Measurements from ENCODE around the gene SMARCAL1.

The SMARCAL1 gene

DNA sequence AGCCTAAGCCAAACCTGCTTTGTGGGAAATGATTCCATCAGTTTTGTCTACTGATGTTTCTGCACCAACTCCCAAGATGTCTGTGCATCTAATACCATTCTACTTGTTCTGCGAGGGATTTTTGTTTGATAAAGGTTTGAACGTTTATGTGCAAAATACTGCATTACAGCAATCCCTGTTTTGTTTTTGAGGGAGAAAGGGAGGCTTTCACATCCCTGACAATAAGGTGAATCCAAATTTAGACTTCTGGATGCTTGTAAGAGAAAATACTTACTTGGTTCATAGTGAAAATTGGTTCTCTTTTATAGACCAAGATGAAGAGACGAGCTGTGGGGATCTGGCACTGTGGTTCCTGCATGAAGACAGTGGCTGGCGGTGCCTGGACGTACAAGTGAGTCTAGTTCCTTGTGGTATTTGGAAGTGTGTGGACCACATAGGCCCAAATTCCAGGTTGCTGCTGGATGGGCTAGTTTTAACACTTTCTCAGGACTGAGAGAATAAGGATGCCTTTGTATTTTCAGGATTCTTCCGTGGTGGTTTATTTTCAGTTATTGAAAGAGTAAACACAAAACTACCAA lies 87.4 kb downstream of the SMARCAL1 start:
- in situ Hi-C loops (cut with HindIII; ENCODE audit: low sequenced_read_pairs) = loop anchor here (25.0 kb wide), 1 partner anchor 163 kb away; no protein-coding TSS in a partner anchor

DNA sequence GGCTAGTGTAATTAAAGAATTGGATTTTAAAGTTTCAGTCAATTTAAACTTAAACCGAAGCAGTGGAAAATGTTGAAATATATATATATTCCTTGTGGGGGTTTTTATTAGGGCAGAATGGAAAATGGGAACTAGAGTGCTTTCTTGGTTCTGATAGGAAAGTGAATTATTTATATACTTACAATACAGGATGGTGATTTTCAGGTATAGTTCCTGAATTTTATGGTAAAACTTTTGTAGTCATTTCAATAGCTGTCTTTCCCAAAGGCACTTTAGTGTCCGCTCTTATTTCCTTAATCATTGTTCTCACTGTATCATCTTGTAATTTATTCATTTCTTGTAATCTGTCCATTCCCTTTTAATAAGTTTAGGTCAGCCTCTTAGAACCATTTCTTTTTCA lies 88.3 kb downstream of the SMARCAL1 start:
- in situ Hi-C loops (cut with HindIII; ENCODE audit: low sequenced_read_pairs) = loop anchor here (25.0 kb wide), 1 partner anchor 162 kb away; no protein-coding TSS in a partner anchor

GRCh38 chr2:216501854-216502253 lies 89.6 kb downstream of the SMARCAL1 start:
- in situ Hi-C loops (cut with HindIII; ENCODE audit: low sequenced_read_pairs) = loop anchor here (25.0 kb wide), 1 partner anchor 160 kb away; no protein-coding TSS in a partner anchor

GRCh38 chr2:216502381-216503158 lies 90.3 kb downstream of the SMARCAL1 start:
- in situ Hi-C loops (cut with HindIII; ENCODE audit: low sequenced_read_pairs) = loop anchor here (25.0 kb wide), 1 partner anchor 160 kb away; no protein-coding TSS in a partner anchor

DNA sequence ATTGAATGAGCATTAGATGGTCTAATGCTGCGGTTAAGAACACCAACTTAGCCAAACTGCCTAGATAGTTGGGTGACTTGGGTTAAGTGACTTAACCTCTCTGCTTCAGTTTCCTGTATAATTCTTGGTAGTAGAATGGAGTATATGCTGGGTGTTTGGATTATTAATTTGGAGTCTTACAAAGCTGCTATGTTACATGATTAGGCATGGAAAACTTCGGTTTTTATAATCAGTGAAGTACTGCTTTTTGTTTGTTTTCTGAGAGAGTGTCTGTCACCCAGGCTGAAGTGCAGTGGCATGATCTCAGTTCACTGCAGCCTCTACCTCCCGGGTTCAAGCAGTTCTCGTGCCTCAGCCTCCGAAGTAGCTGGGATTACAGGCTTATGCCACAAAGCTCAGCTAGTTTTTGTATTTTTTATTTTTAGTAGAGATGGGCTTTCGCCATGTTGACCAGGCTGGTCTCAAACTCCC lies 90.9 kb downstream of the SMARCAL1 start:
- in situ Hi-C loops (cut with HindIII; ENCODE audit: low sequenced_read_pairs) = loop anchor here (25.0 kb wide), 1 partner anchor 159 kb away; no protein-coding TSS in a partner anchor

DNA sequence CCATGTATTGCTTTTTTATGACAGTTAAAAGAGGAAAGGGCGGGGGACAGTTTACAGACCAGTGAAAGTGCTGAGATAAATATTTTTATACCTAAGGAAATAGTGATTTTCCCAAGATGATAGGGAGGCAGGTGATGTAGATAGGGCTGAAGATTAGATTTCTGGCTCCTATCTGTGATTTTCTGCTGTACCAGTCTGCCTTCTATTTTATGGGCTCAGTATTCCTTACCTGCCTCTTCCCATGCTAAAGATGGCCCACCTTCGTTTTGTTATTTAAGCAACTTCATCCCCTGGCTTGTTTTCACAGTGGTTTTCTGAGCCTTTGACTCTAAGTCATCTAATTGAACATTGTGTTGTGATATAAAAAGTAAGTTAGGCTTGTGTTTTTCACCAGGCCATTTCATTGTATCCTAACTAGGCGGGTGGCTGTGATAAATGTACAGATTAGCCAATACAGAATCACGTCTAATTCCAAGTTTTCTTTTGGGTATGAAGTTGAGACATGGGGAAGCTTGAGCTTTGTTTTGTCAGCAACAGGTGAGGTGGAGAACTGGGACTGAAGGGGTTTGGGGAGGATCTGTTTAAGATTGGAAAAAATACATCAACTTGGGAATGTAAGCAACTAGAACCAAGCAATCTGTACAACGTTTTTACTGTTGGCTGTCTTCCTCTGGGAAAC lies 91.6 kb downstream of the SMARCAL1 start:
- in situ Hi-C loops (cut with HindIII; ENCODE audit: low sequenced_read_pairs) = loop anchor here (25.0 kb wide), 1 partner anchor 158 kb away; no protein-coding TSS in a partner anchor

DNA sequence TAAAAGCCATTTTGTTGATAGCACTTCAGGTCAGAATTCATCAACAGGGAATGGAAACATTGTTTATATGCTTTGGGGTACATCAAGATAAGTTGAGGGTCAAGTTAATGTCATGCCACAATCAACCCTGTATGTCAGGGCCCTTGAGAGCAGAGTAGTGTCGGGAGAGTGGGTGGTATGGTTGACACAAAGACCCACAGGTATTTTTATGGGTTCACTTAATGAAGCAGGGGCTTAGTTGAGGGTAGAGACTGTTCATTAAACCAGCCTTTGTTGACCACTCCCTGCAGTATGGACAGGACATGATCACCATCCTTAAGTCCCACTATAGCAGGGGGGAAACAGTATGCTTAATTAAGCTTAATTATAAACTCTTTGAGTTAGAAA lies 92.1 kb downstream of the SMARCAL1 start:
- in situ Hi-C loops (cut with HindIII; ENCODE audit: low sequenced_read_pairs) = loop anchor here (25.0 kb wide), 1 partner anchor 158 kb away; no protein-coding TSS in a partner anchor

GRCh38 chr2:216505133-216506106 lies 93.1 kb downstream of the SMARCAL1 start:
- in situ Hi-C loops (cut with HindIII; ENCODE audit: low sequenced_read_pairs) = loop anchor here (25.0 kb wide), 1 partner anchor 157 kb away; no protein-coding TSS in a partner anchor

DNA sequence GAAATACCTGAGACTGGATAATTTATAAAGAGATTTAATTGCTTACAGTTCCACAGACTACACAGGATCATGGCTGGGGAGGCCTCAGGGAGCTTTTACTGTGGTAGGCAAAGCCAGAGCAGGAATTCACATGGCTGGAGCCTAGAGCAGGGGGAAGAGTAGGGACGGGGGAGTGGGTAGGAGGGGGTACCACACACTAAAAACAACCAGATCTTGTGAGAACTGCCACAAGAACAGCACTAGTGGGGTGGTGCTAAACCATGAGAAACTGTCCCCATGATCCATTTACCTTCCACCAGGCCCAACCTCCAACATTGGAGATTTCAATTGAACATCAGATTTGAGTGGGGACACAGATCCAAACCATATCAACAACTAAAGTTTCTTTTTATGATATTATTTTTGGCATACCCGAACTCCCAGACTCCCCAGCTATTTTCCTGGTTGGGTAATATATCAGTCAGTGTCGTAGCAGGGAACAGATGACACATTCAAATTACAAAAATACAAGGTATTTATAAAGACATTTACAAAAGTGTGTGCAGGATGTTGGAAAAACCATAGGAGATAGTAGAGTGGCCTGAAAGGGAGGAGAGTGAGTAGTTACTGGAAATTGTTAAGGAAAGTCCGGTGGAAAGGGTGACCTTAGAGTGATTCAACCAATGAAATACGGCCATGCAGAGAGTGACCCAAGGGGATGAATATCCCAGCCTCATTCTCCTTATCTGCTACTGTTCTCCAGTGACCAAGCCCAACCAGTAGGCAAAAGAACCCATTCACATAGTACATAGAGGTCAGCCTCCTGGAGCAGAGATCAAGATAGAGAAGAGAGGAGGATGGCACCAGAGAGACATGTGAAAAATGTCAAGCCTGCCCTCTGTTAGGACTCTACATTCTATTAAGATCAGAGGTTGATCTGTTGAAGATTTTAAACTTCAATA lies 95.2 kb downstream of the SMARCAL1 start:
- in situ Hi-C loops (cut with HindIII; ENCODE audit: low sequenced_read_pairs) = loop anchor here (25.0 kb wide), 1 partner anchor 155 kb away; no protein-coding TSS in a partner anchor

- in situ Hi-C loops (cut with HindIII; ENCODE audit: low sequenced_read_pairs) = loop anchor here (25.0 kb wide), 1 partner anchor 154 kb away; no protein-coding TSS in a partner anchor
Measured at GRCh38 chr2:216508229-216508628, 95.9 kb downstream of the SMARCAL1 start.

GRCh38 chr2:216516730-216517350 lies 104.6 kb downstream of the SMARCAL1 start:
- in situ Hi-C loops (cut with HindIII; ENCODE audit: low sequenced_read_pairs) = loop anchor here (25.0 kb wide), 1 partner anchor 145 kb away; no protein-coding TSS in a partner anchor

GRCh38 chr2:216517447-216518225 lies 105.4 kb downstream of the SMARCAL1 start:
- in situ Hi-C loops (cut with HindIII; ENCODE audit: low sequenced_read_pairs) = loop anchor here (25.0 kb wide), 1 partner anchor 145 kb away; no protein-coding TSS in a partner anchor

GRCh38 chr2:216518566-216519119 lies 106.4 kb downstream of the SMARCAL1 start:
- in situ Hi-C loops (cut with HindIII; ENCODE audit: low sequenced_read_pairs) = loop anchor here (25.0 kb wide), 1 partner anchor 144 kb away; no protein-coding TSS in a partner anchor

DNA sequence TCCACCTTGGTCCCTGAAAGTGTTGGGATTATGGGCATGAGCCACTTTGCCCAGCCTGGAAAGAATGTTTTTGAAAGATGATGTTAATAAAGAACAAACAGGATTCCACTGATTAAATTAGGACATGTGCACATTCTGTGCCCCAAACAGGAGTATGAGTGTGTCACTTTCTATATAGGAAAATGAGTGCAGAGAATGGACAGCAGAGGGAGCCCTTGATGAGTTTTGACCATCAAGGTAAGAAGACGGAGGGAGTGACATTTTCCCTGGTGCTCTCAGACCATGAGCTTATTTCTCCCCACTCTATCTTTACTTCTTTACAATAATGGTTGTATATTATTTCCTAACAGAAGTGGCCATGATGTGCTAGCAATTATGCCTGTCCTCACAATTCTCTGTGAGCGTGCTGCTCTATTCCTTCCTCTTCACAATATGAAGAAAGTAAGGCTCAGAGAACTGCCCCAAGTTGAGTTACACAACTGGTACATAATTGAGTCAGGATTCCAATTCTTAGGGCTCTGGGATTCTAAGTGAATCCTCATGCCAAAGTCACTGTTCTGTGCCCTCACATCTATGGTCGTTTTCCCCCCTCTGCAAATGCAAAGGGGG lies 107.0 kb downstream of the SMARCAL1 start:
- in situ Hi-C loops (cut with HindIII; ENCODE audit: low sequenced_read_pairs) = loop anchor here (25.0 kb wide), 1 partner anchor 143 kb away; no protein-coding TSS in a partner anchor

DNA sequence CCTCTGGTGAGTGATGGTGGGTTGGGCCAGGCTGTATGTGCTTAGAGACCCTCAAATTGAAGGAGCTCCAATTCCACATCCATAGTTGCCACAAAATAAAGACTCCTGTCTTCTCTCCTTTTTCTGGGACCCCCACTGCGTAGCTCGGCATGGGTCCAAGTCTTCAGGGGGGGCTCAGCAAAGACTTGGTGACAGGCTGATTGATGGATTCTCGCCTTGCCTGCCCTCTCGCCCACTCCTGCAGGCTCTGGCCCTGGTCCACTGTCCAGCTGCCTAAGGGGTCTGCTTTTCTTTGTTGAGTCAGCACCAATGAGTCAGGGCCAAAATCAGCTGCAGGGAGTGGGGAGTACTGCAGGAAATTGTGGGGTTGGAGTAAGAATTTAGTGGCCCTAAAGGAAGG lies 107.8 kb downstream of the SMARCAL1 start:
- in situ Hi-C loops (cut with HindIII; ENCODE audit: low sequenced_read_pairs) = loop anchor here (25.0 kb wide), 1 partner anchor 142 kb away; no protein-coding TSS in a partner anchor

GRCh38 chr2:216522892-216523502 lies 110.7 kb downstream of the SMARCAL1 start:
- in situ Hi-C loops (cut with HindIII; ENCODE audit: low sequenced_read_pairs) = loop anchor here (25.0 kb wide), 1 partner anchor 139 kb away; no protein-coding TSS in a partner anchor
